GM08714 (cell line): ENCODE results near the gene C10orf71.

ENCODE experiments used
- H3K4me3 ChIP-seq: fragments of 200-500 bp; sonication (Bioruptor generic); 2 replicates; pipeline ENCODE4 v1.5.1; 2014; ENCODE audit warnings: mild to moderate bottlenecking, low read length, inconsistent platforms
- ZNF274 ChIP-seq: IDR thresholded peaks from 2 replicates; pipeline ENCODE4 v1.6.1; 2012; ENCODE audit warnings: mild to moderate bottlenecking, low read depth, low read length

C10orf71 gene, protein sequence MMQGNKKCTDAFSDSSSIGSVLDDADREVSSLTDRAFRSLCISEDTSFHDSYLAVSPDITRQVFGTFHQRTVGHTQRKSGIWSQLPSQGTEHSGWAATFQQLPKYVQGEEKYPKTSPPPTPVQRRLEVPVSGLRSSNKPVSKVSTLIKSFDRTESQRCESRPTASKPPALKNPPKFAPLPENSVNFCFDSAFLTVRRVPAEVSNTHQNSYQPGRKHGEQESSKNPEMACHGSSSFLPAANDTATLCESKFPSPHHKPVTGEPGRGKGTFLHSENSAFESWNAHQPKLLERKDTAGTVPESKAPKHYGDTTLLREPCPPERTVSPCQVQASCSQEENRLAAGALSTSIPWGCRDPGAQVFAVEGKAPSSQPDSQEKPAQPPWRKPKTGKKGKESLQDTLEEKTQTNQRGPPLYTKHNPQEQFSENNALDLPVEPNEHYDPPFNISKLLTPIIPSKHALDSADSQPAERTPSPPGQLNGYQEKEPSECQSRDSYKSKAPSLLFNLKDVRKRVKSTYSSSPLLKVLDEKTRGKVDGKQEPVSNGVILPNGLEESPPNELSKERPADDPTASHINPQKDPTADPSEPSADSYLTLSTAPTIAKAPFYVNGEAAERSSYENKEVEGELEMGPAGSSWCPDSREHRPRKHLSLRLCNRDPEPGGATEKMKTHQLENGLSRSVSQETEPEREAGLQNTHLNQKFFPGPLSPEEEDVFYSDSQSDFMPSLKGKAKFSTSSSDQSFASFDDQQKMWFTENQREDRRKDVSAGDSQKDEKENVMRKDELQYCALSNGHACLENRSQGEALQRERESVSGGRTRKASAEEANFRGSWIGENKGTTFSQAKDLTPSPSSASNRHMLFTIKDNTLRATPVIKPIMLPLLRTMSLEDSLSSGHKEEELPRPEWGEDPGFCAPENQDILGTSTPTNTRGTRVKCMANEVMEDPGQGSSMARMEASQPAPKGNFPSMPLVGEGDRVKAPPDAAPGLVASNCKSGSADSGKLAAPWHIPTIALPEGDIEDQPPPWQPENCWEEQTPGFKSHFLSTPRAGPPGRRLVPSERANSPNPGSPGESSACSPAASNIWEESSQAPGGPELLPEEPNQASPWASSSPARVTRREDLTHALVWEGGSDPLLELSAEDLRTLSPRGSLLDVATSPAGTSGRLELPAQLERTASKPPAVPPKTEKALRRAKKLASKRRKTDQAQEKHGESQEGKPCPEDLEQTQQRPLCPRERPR (N-terminal part only)

GRCh38 chr10:49298983-49299815 is at the start of gene C10orf71:
Gene C10orf71 (plus strand): TSS chr10:49299170. CDS start chr10:49322546, 23,376 bp downstream.
- TF ChIP-seq ZNF274 = no peak
- H3K4me3 ChIP-seq = no peak within 1 kb of the TSS

DNA sequence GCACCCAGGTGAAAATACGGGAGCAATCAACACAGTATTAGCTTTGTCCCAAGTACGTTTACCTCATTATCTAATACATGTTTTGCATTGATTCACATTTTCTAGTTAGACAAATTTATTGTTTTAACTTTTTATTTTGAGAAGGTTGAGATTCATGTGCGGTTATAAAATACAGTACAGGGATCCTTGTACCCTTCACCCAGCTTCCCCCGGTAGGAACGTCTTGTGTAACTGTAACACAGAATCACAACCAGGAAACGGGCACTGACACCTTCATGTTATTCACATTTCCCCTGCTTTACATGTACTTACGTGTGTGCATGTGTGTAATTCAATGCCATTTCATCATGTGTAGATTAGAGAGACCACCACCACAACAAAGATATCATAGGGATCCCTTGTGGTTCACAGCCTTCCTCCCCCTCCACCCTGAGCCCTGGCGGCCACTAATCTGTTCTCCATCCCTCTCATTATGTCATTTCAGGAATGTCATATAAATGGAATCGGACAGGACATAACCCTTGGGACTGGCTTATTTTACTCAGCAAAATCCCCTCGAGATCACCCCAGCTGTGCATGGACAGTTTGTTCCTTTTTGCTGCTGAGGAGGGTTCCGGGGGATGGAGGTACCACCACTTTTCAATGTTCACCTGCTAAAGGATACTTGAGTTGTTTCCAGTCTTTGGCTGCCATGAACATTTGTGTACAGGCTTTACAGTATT is 46.5 kb upstream of the C10orf71 start:
- TF ChIP-seq ZNF274 = no peak
- H3K4me3 ChIP-seq = no peak overlapping the region

GRCh38 chr10:49253340-49253906 is 45.5 kb upstream of the C10orf71 start:
- TF ChIP-seq ZNF274 = no peak
- H3K4me3 ChIP-seq = no peak overlapping the region

DNA sequence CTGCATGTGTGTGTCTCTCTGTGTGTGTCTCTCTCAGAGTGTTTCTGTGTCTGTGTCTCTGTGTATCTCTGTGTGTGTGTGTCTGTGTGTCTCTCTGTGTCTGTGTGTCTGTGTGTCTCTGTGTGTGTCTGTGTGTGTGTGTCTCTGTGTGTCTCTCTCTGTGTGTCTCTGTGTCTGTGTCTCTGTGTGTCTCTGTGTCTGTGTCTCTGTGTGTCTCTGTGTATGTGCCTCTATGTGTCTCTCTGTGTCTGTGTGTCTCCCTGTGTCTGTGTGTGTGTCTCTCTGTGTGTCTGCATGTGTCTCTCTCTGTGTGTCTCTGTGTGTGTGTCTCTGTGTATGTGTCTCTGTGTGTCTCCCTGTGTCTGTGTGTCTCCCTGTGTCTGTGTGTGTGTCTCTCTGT is 44.8 kb upstream of the C10orf71 start:
- H3K4me3 ChIP-seq = no peak overlapping the region
- no peak for TF ChIP-seq ZNF274

DNA sequence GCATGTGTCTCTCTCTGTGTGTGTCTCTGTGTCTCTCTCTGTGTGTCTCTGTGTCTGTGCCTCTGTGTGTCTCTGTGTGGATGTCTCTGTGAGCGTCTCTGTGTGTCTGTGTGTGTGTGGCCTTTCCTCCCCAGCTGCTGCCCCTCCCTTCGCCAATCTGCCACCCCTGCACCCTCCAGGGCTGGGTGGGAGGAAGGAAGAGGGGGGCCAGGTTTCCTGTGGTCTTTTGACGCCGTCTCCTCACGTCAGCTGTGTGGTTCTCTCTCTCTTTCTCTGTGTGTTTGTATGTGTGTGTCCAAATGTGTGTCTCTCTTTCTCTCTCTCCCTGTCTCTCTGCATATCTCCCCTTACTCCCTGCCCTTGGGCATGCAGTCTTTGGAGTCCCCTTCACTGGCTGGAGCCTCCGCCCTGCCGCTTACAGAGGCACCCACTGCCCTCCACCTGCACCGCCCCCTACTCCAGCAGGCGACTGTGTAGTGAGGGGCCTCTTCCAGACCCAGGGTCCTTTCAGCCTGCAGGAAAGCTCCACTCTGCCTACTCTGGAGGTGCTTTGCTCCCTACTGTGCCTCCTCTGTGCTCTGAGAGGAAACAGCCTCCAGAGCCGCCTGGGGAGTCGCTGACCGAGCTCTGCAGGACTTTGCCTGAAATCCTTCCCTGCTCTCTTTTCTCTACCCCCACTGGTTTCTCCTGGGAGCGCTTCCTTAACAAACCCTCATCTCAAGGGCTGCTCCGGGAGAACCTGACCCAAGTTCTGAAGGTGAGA is 44.2 kb upstream of the C10orf71 start:
- no peak overlapping the region for H3K4me3 ChIP-seq
- no peak for TF ChIP-seq ZNF274

DNA sequence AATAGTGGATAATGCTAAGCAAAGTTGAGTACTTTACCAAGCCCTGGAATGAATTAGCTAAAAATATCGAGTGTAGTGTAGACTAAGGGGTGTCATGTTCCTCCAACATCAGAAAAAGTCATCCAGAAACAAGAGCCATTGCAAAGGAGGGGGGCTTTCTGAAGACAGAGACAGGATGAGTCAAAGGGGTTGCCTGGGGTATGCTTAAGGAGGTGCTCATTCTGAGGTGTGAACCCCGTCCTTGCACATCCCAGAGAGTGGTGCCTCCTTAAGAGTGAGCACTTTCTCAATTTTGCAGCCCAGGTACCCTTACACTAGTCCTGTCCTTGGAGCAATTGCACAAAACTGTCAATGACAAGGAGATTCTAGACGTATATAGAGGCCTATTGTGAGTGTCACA is 43.1 kb upstream of the C10orf71 start:
- TF ChIP-seq ZNF274 = no peak
- H3K4me3 ChIP-seq = no peak overlapping the region

- no peak overlapping the region for H3K4me3 ChIP-seq
- TF ChIP-seq ZNF274 = no peak
These were observed 41.8 kb upstream of the C10orf71 start for GRCh38 chr10:49257154-49257553.

GRCh38 chr10:49257626-49258349 is 41.2 kb upstream of the C10orf71 start:
- no peak overlapping the region for H3K4me3 ChIP-seq
- TF ChIP-seq ZNF274 = no peak

DNA sequence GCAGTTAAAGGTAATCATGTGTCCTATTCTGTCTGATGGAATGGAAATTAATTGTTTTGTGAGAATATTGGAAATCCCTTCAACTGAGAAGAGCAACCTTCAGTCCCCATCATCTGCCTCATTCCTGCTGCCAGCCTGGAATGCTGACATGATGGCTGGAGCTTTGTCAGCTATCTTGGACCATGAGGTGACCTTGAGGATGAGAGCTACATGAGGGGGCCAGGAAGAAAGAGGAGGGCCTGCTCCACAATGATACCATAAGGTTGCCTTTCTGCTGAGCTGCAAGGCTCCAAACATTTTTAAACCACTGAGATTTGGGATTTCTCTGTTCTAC is 40.7 kb upstream of the C10orf71 start:
- no peak overlapping the region for H3K4me3 ChIP-seq
- no peak for TF ChIP-seq ZNF274

GRCh38 chr10:49260644-49261296 is 38.2 kb upstream of the C10orf71 start:
- no peak for TF ChIP-seq ZNF274
- no peak overlapping the region for H3K4me3 ChIP-seq

- no peak for TF ChIP-seq ZNF274
- no peak overlapping the region for H3K4me3 ChIP-seq
These were observed 35.4 kb upstream of the C10orf71 start for GRCh38 chr10:49263591-49263990.
